ENCODE measurements around the gene FMN1. TPM values are rescaled to one million over a fixed set of nuclear protein-coding genes. Genes with fewer than 3 reads are reported as not detected.
A peak's percentile ranks its signal among the peaks of the same experiment; 100 is the strongest.
"Not testable (repeated sequence)": the region's sequence is repeated elsewhere in the genome, so short reads cannot be mapped to it uniquely, and the experiment has no call there.

The FMN1 gene
- total and polyA plus RNA-seq, 5 donors from 2014 or later: 0.32 to 8.9 (median 0.36) TPM; not detected in 2

DNA sequence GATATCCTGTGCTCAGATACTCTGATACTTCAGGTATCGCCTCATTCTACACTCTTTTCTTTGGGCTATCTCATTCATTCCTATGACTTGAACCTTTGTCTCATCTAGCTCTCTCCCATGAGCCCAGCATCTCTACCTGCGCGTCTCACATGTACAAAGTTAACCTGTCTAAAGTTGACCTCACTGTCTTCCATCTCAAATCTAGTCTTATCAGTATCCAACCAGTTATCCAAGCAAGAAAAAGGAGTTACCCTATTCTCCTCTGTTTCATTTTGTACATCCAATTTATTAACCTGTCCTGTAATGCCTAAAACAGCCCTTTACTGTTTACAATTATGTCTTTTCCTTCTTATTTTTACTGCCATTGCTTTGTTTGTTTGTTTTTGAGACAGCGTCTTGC, 342.5 kb downstream of the FMN1 start:
- H3K4me1 Mint-ChIP-seq: no peaks in the 10 kb centered on the region
- no peaks in the 10 kb centered on the region for H3K27me3 Mint-ChIP-seq
- Histone ChIP-seq H3K9me3 (ENCODE audit: control insufficient read depth in 2 of 2, low read length in 2 of 2) (no peaks in the 10 kb centered on the region), H3K4me1 (ENCODE audit: control insufficient read depth, insufficient read depth, low read length, poor library complexity, severe bottlenecking) (no peaks in the 10 kb centered on the region), H3K4me3 (ENCODE audit: low read depth, low read length) (no peak overlapping the region), H3K27me3 (ENCODE audit: control insufficient read depth, insufficient read depth, low read length) (no peaks in the 10 kb centered on the region), H3K36me3 (ENCODE audit: control insufficient read depth, insufficient read depth, low read length) (peaks cover 4% of the 10 kb centered on the region), H3K27ac (ENCODE audit: insufficient read depth, low read length, poor library complexity, severe bottlenecking) (no peak overlapping the region)
- no peak for ATAC-seq (ENCODE audit: low read depth in 2 of 2)
- H3K4me3 Mint-ChIP-seq: no peak overlapping the region
- H3K27ac Mint-ChIP-seq: no peak overlapping the region
- no peak for DNase-seq
- H3K36me3 Mint-ChIP-seq: no peaks in the 10 kb centered on the region
- peaks cover 0 to 3% (median 0%) of the 10 kb centered on the region in 7 donors for H3K9me3 Mint-ChIP-seq

DNA sequence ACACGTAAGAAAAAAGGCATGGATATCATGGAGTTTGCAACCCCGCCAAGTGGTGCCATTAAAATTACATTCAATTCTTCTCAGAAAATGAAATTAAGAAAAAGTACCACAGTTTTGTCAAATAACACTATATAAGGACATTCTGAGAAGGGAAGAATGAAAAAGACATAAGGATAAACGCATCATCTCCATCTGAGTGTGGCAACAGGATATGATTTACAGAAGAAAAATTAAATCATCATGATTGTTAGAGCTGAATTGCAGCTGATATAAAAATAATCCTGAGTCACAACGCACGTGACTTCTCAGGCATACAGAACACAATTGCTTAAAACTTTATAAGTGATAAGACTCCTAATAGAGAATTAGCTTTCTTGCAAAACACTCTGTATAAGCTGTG, 342.9 kb downstream of the FMN1 start:
- no peaks in the 10 kb centered on the region for H3K36me3 Mint-ChIP-seq
- H3K4me1 Mint-ChIP-seq: no peaks in the 10 kb centered on the region
- H3K27me3 Mint-ChIP-seq: no peaks in the 10 kb centered on the region
- Histone ChIP-seq H3K9me3 (ENCODE audit: control insufficient read depth in 2 of 2, low read length in 2 of 2) (no peaks in the 10 kb centered on the region), H3K4me3 (ENCODE audit: low read depth, low read length) (no peak overlapping the region), H3K4me1 (ENCODE audit: control insufficient read depth, insufficient read depth, low read length, poor library complexity, severe bottlenecking) (no peaks in the 10 kb centered on the region), H3K27ac (ENCODE audit: insufficient read depth, low read length, poor library complexity, severe bottlenecking) (no peak overlapping the region), H3K36me3 (ENCODE audit: control insufficient read depth, insufficient read depth, low read length) (peaks cover under 1% of the 10 kb centered on the region), H3K27me3 (ENCODE audit: control insufficient read depth, insufficient read depth, low read length) (no peaks in the 10 kb centered on the region)
- H3K4me3 Mint-ChIP-seq: no peak overlapping the region
- no peak for DNase-seq
- H3K9me3 Mint-ChIP-seq: peaks cover 0 to 7% (median 0%) of the 10 kb centered on the region in 7 donors
- no peak overlapping the region for H3K27ac Mint-ChIP-seq
- ATAC-seq (ENCODE audit: low read depth in 2 of 2): no peak

DNA sequence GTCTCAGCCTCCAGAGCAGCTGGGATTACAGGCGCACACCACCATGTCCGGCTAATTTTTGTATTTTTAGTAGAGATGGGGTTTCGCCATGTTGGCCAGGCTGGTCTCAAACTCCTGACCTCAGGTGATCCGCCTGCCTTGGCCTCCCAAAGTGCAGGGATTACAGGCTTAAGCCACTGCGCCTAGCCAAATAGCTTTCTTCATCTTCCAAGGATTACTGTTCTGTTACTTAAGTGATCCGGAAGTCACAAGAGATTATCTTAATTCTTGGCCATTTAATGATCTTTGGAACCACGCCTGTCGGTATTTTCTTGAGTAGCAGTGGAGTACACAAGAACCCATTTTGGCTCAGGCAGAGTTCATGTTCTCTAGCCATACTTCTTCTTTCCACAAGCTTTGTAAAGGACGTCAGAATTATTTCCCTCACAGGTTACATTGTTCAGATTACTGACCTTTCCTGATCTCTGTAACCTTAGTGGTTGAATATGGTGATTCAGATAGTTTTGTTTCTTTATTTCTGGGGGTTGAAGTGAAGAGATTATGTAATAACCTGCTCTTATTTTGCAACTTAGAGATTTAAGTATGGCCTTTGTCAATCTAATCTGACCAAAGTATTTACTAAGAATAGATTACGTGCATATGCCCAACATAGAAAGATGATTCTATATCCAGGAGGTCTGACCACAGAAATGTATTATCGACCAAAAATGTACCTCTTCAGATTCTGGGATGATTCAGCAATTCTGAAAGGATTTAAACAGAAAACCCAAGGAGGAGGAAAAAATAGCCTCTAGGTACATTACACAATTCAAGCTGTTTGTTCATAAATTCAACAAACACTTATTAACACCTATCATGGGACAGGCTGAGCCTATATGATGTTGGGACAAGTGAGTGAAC, 344.5 kb downstream of the FMN1 start:
- Mint-ChIP-seq H3K27ac (no peak overlapping the region), H3K36me3 (no peaks in the 10 kb centered on the region), H3K4me1 (no peaks in the 10 kb centered on the region), H3K4me3 (no peak overlapping the region), H3K27me3 (no peaks in the 10 kb centered on the region), H3K9me3 (peaks cover 0 to 8% (median 0%) of the 10 kb centered on the region in 7 donors)
- no peaks in the 10 kb centered on the region for H3K36me3 ChIP-seq (ENCODE audit: control insufficient read depth, insufficient read depth, low read length)
- no peaks in the 10 kb centered on the region for H3K4me1 ChIP-seq (ENCODE audit: control insufficient read depth, insufficient read depth, low read length, poor library complexity, severe bottlenecking)
- no peaks in the 10 kb centered on the region for H3K27me3 ChIP-seq (ENCODE audit: control insufficient read depth, insufficient read depth, low read length)
- DNase-seq (no peak), ATAC-seq (ENCODE audit: low read depth in 2 of 2) (no peak)
- no peaks in the 10 kb centered on the region for H3K9me3 ChIP-seq (ENCODE audit: control insufficient read depth in 2 of 2, low read length in 2 of 2)
- no peak overlapping the region for H3K27ac ChIP-seq (ENCODE audit: insufficient read depth, low read length, poor library complexity, severe bottlenecking)
- H3K4me3 ChIP-seq (ENCODE audit: low read depth, low read length): no peak overlapping the region

DNA sequence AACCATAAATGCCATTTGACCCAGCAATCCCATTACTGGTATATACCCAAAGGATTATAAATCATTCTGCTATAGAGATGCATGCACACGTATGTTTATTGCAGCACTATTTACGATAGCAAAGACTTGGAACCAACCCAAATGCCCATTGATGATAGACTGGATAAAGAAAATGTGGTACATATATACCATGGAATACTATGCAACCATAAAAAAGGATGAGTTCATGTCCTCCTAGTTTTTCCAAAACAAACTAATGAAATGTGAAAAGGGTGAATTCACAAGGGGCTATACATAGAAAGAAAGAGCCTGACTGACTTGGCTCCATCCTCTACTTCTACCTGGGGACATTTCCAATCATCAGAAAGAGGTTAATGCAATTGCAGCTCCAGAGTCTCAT, 347.8 kb downstream of the FMN1 start:
- not testable (repeated sequence) for H3K27me3 ChIP-seq (ENCODE audit: control insufficient read depth, insufficient read depth, low read length); H3K27ac Mint-ChIP-seq; H3K4me1 Mint-ChIP-seq; H3K36me3 ChIP-seq (ENCODE audit: control insufficient read depth, insufficient read depth, low read length); DNase-seq; H3K4me3 Mint-ChIP-seq; H3K4me3 ChIP-seq (ENCODE audit: low read depth, low read length); ATAC-seq (ENCODE audit: low read depth in 2 of 2); H3K27me3 Mint-ChIP-seq; H3K9me3 Mint-ChIP-seq; H3K36me3 Mint-ChIP-seq; H3K27ac ChIP-seq (ENCODE audit: insufficient read depth, low read length, poor library complexity, severe bottlenecking); H3K9me3 ChIP-seq (ENCODE audit: control insufficient read depth in 2 of 2, low read length in 2 of 2); H3K4me1 ChIP-seq (ENCODE audit: control insufficient read depth, insufficient read depth, low read length, poor library complexity, severe bottlenecking)

DNA sequence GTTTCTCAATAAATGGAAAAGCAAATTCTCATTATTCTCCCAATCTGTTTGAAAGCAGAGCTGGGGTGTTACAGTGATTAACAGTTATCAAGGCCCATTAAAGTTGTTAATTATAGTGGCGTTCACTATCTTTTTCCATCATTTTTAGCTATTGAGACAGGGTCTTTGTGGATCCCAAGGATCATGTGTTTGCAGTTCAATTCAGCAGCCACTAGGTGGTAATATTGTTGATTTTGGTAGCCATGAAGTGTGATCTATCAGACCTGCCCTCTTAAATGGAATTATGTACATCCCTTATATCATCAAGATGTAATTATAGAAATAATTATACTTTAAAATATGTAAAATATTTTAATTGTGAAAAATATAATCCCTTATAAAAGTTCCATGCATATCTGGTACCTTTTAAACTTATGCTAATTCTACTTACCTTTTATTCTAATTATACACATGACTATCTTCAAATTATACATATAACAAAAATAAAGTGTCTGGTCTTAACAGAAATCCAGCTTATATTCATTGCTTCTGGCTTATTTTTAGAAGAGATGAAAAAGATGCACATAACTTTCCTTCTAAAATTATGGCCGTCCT, 350.3 kb downstream of the FMN1 start:
- H3K4me3 ChIP-seq (ENCODE audit: low read depth, low read length): no peak overlapping the region
- H3K9me3 ChIP-seq (ENCODE audit: control insufficient read depth in 2 of 2, low read length in 2 of 2): no peaks in the 10 kb centered on the region
- Mint-ChIP-seq H3K36me3 (no peaks in the 10 kb centered on the region), H3K9me3 (peaks cover 0 to 8% (median 0%) of the 10 kb centered on the region in 7 donors), H3K27ac (no peak overlapping the region), H3K27me3 (peaks cover 8% of the 10 kb centered on the region), H3K4me1 (no peaks in the 10 kb centered on the region), H3K4me3 (no peak overlapping the region)
- H3K27ac ChIP-seq (ENCODE audit: insufficient read depth, low read length, poor library complexity, severe bottlenecking): no peak overlapping the region
- H3K27me3 ChIP-seq (ENCODE audit: control insufficient read depth, insufficient read depth, low read length): no peaks in the 10 kb centered on the region
- H3K36me3 ChIP-seq (ENCODE audit: control insufficient read depth, insufficient read depth, low read length): no peaks in the 10 kb centered on the region
- peak in 1 of 3 donors; percentile 8 for DNase-seq
- no peak for ATAC-seq (ENCODE audit: low read depth in 2 of 2)
- H3K4me1 ChIP-seq (ENCODE audit: control insufficient read depth, insufficient read depth, low read length, poor library complexity, severe bottlenecking): no peaks in the 10 kb centered on the region

DNA sequence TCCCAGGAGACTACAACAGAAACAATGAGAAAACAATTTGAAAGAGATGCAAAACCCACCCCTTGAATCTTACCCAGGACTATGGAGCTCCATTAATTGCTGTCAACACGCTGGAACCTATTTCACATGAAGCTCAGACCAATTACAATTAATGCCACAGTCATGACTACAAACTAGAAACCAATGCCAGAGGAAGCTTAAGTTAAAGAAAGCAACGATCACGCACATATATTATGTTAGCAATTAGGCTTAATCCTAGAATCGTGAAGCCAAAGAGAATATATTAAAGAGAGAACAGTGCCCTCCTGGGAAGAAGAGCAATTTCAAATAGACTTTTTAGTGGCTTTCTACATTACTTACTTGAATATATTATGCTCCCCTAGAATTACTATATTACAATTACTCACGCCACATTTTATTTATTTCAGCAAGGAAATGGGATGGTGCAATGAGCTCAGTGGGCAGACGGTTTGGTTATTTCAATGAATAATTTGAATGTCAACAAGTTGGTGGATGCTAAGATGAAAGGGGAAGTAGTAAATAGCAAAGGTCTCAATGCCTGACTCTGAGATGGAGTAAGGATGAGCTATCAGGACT, 351.2 kb downstream of the FMN1 start:
- no peak overlapping the region for H3K27ac ChIP-seq (ENCODE audit: insufficient read depth, low read length, poor library complexity, severe bottlenecking)
- no peaks in the 10 kb centered on the region for H3K9me3 ChIP-seq (ENCODE audit: control insufficient read depth in 2 of 2, low read length in 2 of 2)
- H3K4me1 Mint-ChIP-seq: no peaks in the 10 kb centered on the region
- no peak overlapping the region for H3K4me3 ChIP-seq (ENCODE audit: low read depth, low read length)
- no peaks in the 10 kb centered on the region for H3K36me3 ChIP-seq (ENCODE audit: control insufficient read depth, insufficient read depth, low read length)
- H3K9me3 Mint-ChIP-seq: peaks cover 0 to 8% (median 0%) of the 10 kb centered on the region in 7 donors
- DNase-seq (no peak), ATAC-seq (ENCODE audit: low read depth in 2 of 2) (no peak)
- no peaks in the 10 kb centered on the region for H3K36me3 Mint-ChIP-seq
- peaks cover 8% of the 10 kb centered on the region for H3K27me3 Mint-ChIP-seq
- H3K4me1 ChIP-seq (ENCODE audit: control insufficient read depth, insufficient read depth, low read length, poor library complexity, severe bottlenecking): no peaks in the 10 kb centered on the region
- no peak overlapping the region for H3K27ac Mint-ChIP-seq
- no peak overlapping the region for H3K4me3 Mint-ChIP-seq
- H3K27me3 ChIP-seq (ENCODE audit: control insufficient read depth, insufficient read depth, low read length): no peaks in the 10 kb centered on the region

DNA sequence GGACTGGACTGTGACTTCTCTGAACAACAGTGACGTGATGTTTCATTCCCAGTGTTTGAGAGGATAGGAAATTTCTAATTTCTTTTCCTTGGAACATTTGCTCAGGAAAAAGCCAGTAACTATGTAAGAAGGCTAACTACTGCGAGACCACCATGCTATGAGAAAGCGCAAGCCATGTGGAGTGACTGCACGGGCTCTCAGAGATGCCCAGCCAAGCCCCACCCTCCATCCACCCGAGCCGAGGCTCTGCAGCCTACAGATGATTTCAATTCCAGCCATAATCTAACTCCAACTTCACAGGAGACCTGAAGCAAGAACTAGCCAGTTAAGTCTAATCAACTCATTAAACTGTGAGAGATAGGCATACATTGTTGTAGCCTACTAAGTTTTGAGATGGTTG, 352.4 kb downstream of the FMN1 start:
- H3K27ac Mint-ChIP-seq: peak overlapping the region in 1 of 3 donors; percentile 5
- DNase-seq: no peak
- no peak overlapping the region for H3K4me3 Mint-ChIP-seq
- Histone ChIP-seq H3K9me3 (ENCODE audit: control insufficient read depth in 2 of 2, low read length in 2 of 2) (no peaks in the 10 kb centered on the region), H3K4me1 (ENCODE audit: control insufficient read depth, insufficient read depth, low read length, poor library complexity, severe bottlenecking) (no peaks in the 10 kb centered on the region), H3K4me3 (ENCODE audit: low read depth, low read length) (no peak overlapping the region), H3K36me3 (ENCODE audit: control insufficient read depth, insufficient read depth, low read length) (no peaks in the 10 kb centered on the region), H3K27me3 (ENCODE audit: control insufficient read depth, insufficient read depth, low read length) (no peaks in the 10 kb centered on the region), H3K27ac (ENCODE audit: insufficient read depth, low read length, poor library complexity, severe bottlenecking) (no peak overlapping the region)
- ATAC-seq (ENCODE audit: low read depth in 2 of 2): no peak
- peaks cover 14% of the 10 kb centered on the region for H3K27me3 Mint-ChIP-seq
- H3K4me1 Mint-ChIP-seq: no peaks in the 10 kb centered on the region
- H3K36me3 Mint-ChIP-seq: no peaks in the 10 kb centered on the region
- peaks cover 0 to 6% (median 0%) of the 10 kb centered on the region in 7 donors for H3K9me3 Mint-ChIP-seq

Measured in CD4-positive, CD25-positive, alpha-beta regulatory T cell (primary cell).